HCT116 (cell line): ENCODE measurements around the gene LACTBL1.

Experiments used
- EZH2 ChIP-seq: fragments of 200-600 bp; sonication (generic); IDR thresholded peaks from 2 replicates; pipeline ENCODE4 v1.6.1; 2017; ENCODE audit warnings: antibody characterized with exemption, mixed run types
- MAX ChIP-seq: IDR thresholded peaks from 2 replicates; pipeline ENCODE4 v1.6.1; 2012
- POLR2AphosphoS5 ChIP-seq: IDR thresholded peaks from 2 replicates; pipeline ENCODE4 v1.6.1; 2011; ENCODE audit warnings: mild to moderate bottlenecking, low read depth, low read length, moderate library complexity
- SP1 ChIP-seq: IDR thresholded peaks from 2 replicates; pipeline ENCODE4 v1.6.1; 2012; ENCODE audit warnings: low read depth
- ZFX ChIP-seq: fragments of 450-650 bp; IDR thresholded peaks from 2 replicates; pipeline ENCODE4 v1.6.1; 2017
- TF ChIP-seq, protein P1 (sequence below), 3 experiments: fragments of 200-600 bp in 1 of 3; sonication (generic) in 1 of 3; IDR thresholded peaks in 2 of 3; conservative IDR thresholded peaks in 1 of 3; 2 replicates each; pipeline ENCODE4 v1.5.1; 2012 to 2017; ENCODE audit warnings: low read depth in 2 of 3, low read length in 2 of 3, antibody characterized with exemption in 1 of 3, borderline replicate concordance in 1 of 3, control low read depth in 1 of 3, mild to moderate bottlenecking in 1 of 3, mixed read lengths in 1 of 3, mixed run types in 1 of 3, moderate library complexity in 1 of 3; ENCODE audit not compliant: insufficient read depth in 1 of 3

DNA sequence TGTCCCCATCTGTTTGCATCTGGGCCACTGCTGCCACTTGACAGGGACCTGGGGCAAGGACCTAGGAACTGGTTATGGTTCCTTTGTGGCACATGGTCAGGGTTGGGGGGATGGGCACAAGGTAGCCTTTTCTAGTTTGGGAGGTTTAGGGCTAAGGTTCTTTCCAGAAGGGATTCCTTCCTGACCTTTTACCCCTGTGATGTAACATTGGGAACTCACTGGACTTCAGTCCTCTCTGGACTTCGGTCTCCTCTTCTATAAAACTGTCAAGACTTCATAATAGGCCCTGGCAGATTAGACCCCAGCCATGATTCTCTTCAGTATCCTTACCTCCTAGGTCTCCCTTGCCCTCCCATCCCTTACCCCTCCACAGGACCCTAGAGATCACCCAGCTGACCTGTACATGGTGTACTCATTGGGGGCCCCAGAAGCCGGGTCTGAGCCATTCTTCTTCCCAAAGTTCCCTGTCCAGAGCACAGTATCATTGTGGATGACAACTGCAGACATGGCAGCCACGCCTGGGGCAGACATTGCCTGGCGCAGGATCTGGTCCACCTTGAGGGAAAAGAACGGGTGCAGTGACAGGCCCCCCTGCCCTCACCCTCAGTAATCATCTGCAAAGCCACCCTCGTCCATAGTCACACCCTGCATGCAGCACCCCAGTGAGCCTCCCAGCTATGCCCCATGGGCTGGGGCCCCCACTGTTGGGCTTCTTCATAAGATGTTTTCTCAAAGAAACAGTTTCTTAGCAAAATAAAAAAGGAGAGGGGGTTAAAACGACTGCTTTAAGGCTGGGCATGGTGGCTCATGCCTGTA, 12.9 kb downstream of the LACTBL1 start:
- TF ChIP-seq MAX (no peak), ZFX (no peak), EZH2 (no peak), POLR2AphosphoS5 (no peak), SP1 (no peak)
- TF ChIP-seq, protein P1, sequence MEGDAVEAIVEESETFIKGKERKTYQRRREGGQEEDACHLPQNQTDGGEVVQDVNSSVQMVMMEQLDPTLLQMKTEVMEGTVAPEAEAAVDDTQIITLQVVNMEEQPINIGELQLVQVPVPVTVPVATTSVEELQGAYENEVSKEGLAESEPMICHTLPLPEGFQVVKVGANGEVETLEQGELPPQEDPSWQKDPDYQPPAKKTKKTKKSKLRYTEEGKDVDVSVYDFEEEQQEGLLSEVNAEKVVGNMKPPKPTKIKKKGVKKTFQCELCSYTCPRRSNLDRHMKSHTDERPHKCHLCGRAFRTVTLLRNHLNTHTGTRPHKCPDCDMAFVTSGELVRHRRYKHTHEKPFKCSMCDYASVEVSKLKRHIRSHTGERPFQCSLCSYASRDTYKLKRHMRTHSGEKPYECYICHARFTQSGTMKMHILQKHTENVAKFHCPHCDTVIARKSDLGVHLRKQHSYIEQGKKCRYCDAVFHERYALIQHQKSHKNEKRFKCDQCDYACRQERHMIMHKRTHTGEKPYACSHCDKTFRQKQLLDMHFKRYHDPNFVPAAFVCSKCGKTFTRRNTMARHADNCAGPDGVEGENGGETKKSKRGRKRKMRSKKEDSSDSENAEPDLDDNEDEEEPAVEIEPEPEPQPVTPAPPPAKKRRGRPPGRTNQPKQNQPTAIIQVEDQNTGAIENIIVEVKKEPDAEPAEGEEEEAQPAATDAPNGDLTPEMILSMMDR (IDR thresholded peaks at IDR 0.05 in 2 of 3, conservative IDR thresholded peaks at IDR 0.05 in 1 of 3; ENCODE audit: borderline replicate concordance in 1 of 3, insufficient read depth in 1 of 3, low read depth in 2 of 3, low read length in 2 of 3) = no peak
